Karpas-422 (cell line): ENCODE measurements around the gene TUBB4B. TPM values are rescaled to one million over a fixed set of nuclear protein-coding genes. Genes with fewer than 3 reads are reported as not detected.
A peak's percentile ranks its signal among the peaks of the same experiment; 100 is the strongest.

ENCODE experiments used
- DNase-seq: peaks from one replicate; pipeline ENCODE4 v3.0.0-alpha.2; 2015
- H2AFZ ChIP-seq: fragments of 200-600 bp; sonication (generic); 2 replicates; pipeline ENCODE4 v1.6.1; 2014; ENCODE audit warnings: antibody characterized with exemption, low read length, mixed read lengths
- H3K27ac ChIP-seq: fragments of 200-600 bp; sonication (generic); 2 replicates; pipeline ENCODE4 v1.5.1; 2014; ENCODE audit warnings: mild to moderate bottlenecking, low read length, moderate library complexity
- H3K27me3 ChIP-seq: fragments of 200-600 bp; sonication (generic); 2 replicates; pipeline ENCODE4 v1.6.1; 2014; ENCODE audit warnings: low read length, mixed read lengths
- H3K36me3 ChIP-seq: fragments of 200-600 bp; sonication (generic); 2 replicates; pipeline ENCODE4 v1.6.1; 2014; ENCODE audit warnings: low read length, mixed read lengths; ENCODE audit not compliant: insufficient read depth
- H3K4me1 ChIP-seq: fragments of 200-600 bp; sonication (generic); 2 replicates; pipeline ENCODE4 v1.6.1; 2014; ENCODE audit warnings: mild to moderate bottlenecking, low read length, mixed read lengths
- H3K4me2 ChIP-seq: fragments of 200-600 bp; sonication (generic); 2 replicates; pipeline ENCODE4 v1.6.1; 2014; ENCODE audit warnings: low read length, low read depth, mild to moderate bottlenecking; ENCODE audit not compliant: poor library complexity, severe bottlenecking
- H3K4me3 ChIP-seq: fragments of 200-600 bp; sonication (generic); 2 replicates; pipeline ENCODE4 v1.5.1; 2014; ENCODE audit warnings: mild to moderate bottlenecking, antibody characterized with exemption, low read length, mixed read lengths
- H3K79me2 ChIP-seq: fragments of 200-600 bp; sonication (generic); 2 replicates; pipeline ENCODE4 v1.6.1; 2014; ENCODE audit warnings: mild to moderate bottlenecking, low read length, mixed read lengths
- H3K9ac ChIP-seq: fragments of 200-600 bp; sonication (generic); 2 replicates; pipeline ENCODE4 v1.6.0; 2014; ENCODE audit warnings: low read length
- H3K9me2 ChIP-seq: fragments of 200-600 bp; sonication (generic), shearing (Covaris generic); replicated peaks from 2 replicates; pipeline ENCODE4 v1.6.0; 2014; ENCODE audit warnings: mild to moderate bottlenecking, low read length, moderate library complexity; ENCODE audit not compliant: insufficient read depth
- H3K9me3 ChIP-seq: fragments of 300-700, 200-600 bp; sonication (generic); 2 replicates; pipeline ENCODE4 v1.6.1; 2014; ENCODE audit warnings: low read length, mixed read lengths
- H4K20me1 ChIP-seq: fragments of 200-600 bp; sonication (generic); 2 replicates; pipeline ENCODE4 v1.6.1; 2014; ENCODE audit warnings: mild to moderate bottlenecking, antibody characterized with exemption, low read length, low read depth; ENCODE audit not compliant: insufficient read depth
- total RNA-seq: library from RNA; depleted of rRNA; stranded (reverse); fragments of >200 nt; shearing (Covaris generic); gene quantifications from 2 replicates; pipeline ENCODE4 v1.2.3, GENCODE V29; 2014; ENCODE audit warnings: low replicate concordance

The TUBB4B gene
- total RNA-seq, 1 experiment from 2014 or later: 97.1 TPM

GRCh38 chr9:137278721-137279711 lies 37.9 kb downstream of the TUBB4B start:
- Histone ChIP-seq H3K27ac (peak overlapping the region; percentile 94; the same call in 1 of the 2 replicates), H3K4me1 (peaks cover 50% of the 10 kb centered on the region), H3K9ac (no peak overlapping the region)

GRCh38 chr9:137279741-137280473 lies 38.8 kb downstream of the TUBB4B start:
- Histone ChIP-seq H4K20me1 (peaks cover 3% of the 10 kb centered on the region; the same call in 1 of the 2 replicates), H3K9me2 (no peaks in the 10 kb centered on the region), H3K4me2 (no peak overlapping the region), H2AFZ (no peak overlapping the region), H3K9ac (no peak overlapping the region), H3K36me3 (peaks cover 13% of the 10 kb centered on the region), H3K4me3 (no peak overlapping the region), H3K79me2 (no peaks in the 10 kb centered on the region), H3K9me3 (no peaks in the 10 kb centered on the region), H3K27ac (no peak overlapping the region), H3K27me3 (no peaks in the 10 kb centered on the region), H3K4me1 (peaks cover 41% of the 10 kb centered on the region)
- no peak for DNase-seq

More at GRCh38 chr9:137278721-137279711, 37.9 kb downstream of the TUBB4B start:
- peaks cover 3% of the 10 kb centered on the region; the same call in 1 of the 2 replicates for H4K20me1 ChIP-seq
- peak; percentile 34 for DNase-seq
- no peaks in the 10 kb centered on the region for H3K79me2 ChIP-seq
- H3K27me3 ChIP-seq: no peaks in the 10 kb centered on the region
- H3K4me3 ChIP-seq: no peak overlapping the region
- no peak overlapping the region for H3K4me2 ChIP-seq
- no peaks in the 10 kb centered on the region for H3K9me2 ChIP-seq
- peaks cover 12% of the 10 kb centered on the region for H3K36me3 ChIP-seq
- H3K9me3 ChIP-seq: no peaks in the 10 kb centered on the region
- H2AFZ ChIP-seq: no peak overlapping the region

- Histone ChIP-seq H3K9me3 (no peaks in the 10 kb centered on the region), H3K36me3 (peaks cover 13% of the 10 kb centered on the region), H3K79me2 (no peaks in the 10 kb centered on the region), H3K9ac (no peak overlapping the region), H3K4me3 (no peak overlapping the region), H3K27ac (no peak overlapping the region), H3K4me2 (no peak overlapping the region), H3K4me1 (peaks cover 33% of the 10 kb centered on the region), H2AFZ (no peak overlapping the region), H3K9me2 (no peaks in the 10 kb centered on the region), H4K20me1 (peaks cover 3% of the 10 kb centered on the region; the same call in 1 of the 2 replicates), H3K27me3 (no peaks in the 10 kb centered on the region)
- peak; percentile 71 for DNase-seq
Measured at GRCh38 chr9:137280474-137281344, 39.6 kb downstream of the TUBB4B start.

- peak; percentile 39 for DNase-seq
- peaks cover 32% of the 10 kb centered on the region for H3K4me1 ChIP-seq
Measured at GRCh38 chr9:137281345-137282116, 40.4 kb downstream of the TUBB4B start.

GRCh38 chr9:137286975-137287383 lies 45.9 kb downstream of the TUBB4B start:
- peak overlapping the region; percentile 69 for H3K27ac ChIP-seq
- H3K4me2 ChIP-seq: no peak overlapping the region
- no peak overlapping the region for H2AFZ ChIP-seq

More at GRCh38 chr9:137281345-137282116, 40.4 kb downstream of the TUBB4B start:
- Histone ChIP-seq H2AFZ (no peak overlapping the region), H3K4me2 (no peak overlapping the region), H3K27me3 (no peaks in the 10 kb centered on the region), H3K9me3 (no peaks in the 10 kb centered on the region), H3K36me3 (peaks cover 13% of the 10 kb centered on the region), H3K9me2 (no peaks in the 10 kb centered on the region), H4K20me1 (peaks cover 3% of the 10 kb centered on the region; the same call in 1 of the 2 replicates), H3K4me3 (no peak overlapping the region), H3K27ac (no peak overlapping the region), H3K79me2 (no peaks in the 10 kb centered on the region), H3K9ac (no peak overlapping the region)

GRCh38 chr9:137293094-137293481 lies 52.0 kb downstream of the TUBB4B start:
- Histone ChIP-seq H3K4me1 (peaks cover 12% of the 10 kb centered on the region), H3K9me3 (no peaks in the 10 kb centered on the region), H2AFZ (no peak overlapping the region), H3K9me2 (no peaks in the 10 kb centered on the region), H4K20me1 (no peaks in the 10 kb centered on the region; the same call in 1 of the 2 replicates), H3K27ac (no peak overlapping the region), H3K36me3 (no peaks in the 10 kb centered on the region), H3K4me3 (no peak overlapping the region), H3K27me3 (no peaks in the 10 kb centered on the region), H3K79me2 (no peaks in the 10 kb centered on the region), H3K9ac (no peak overlapping the region), H3K4me2 (no peak overlapping the region)
- DNase-seq: no peak

More at GRCh38 chr9:137286975-137287383, 45.9 kb downstream of the TUBB4B start:
- Histone ChIP-seq H3K79me2 (no peaks in the 10 kb centered on the region), H3K9me2 (no peaks in the 10 kb centered on the region), H3K36me3 (peaks cover 10% of the 10 kb centered on the region), H3K9ac (no peak overlapping the region), H4K20me1 (no peaks in the 10 kb centered on the region), H3K9me3 (no peaks in the 10 kb centered on the region), H3K27me3 (no peaks in the 10 kb centered on the region), H3K4me1 (peaks cover 13% of the 10 kb centered on the region), H3K4me3 (no peak overlapping the region)
- DNase-seq: peak; percentile 82
